GM21423 (cell line): ENCODE measurements around the gene FAM13A.
"Not testable (repeated sequence)": the region's sequence is repeated elsewhere in the genome, so short reads cannot be mapped to it uniquely, and the experiment has no call there.

Experiments used
- ATAC-seq: cut with Tn5 transposase; IDR thresholded peaks from one replicate; pipeline ENCODE4 v1.9.1; 2021; ENCODE audit warnings: mild to moderate bottlenecking, moderate library complexity; ENCODE audit not compliant: unreplicated experiment

Gene FAM13A

GRCh38 chr4:89000844-89001360 is 56.1 kb downstream of the FAM13A start:
- no peak for ATAC-seq

GRCh38 chr4:89000382-89000781 is 56.6 kb downstream of the FAM13A start:
- no peak for ATAC-seq

GRCh38 chr4:88999392-88999930 is 57.5 kb downstream of the FAM13A start:
- no peak for ATAC-seq

- no peak for ATAC-seq
These were observed 58.1 kb downstream of the FAM13A start for GRCh38 chr4:88998891-88999290.

- ATAC-seq, result no peak
These were observed 59.0 kb downstream of the FAM13A start for GRCh38 chr4:88998001-88998400.

- no peak for ATAC-seq
These were observed 61.1 kb downstream of the FAM13A start for GRCh38 chr4:88995874-88996273.

GRCh38 chr4:88995257-88995656 is 61.7 kb downstream of the FAM13A start:
- not testable (repeated sequence) for ATAC-seq

- no peak for ATAC-seq
These were observed 63.7 kb downstream of the FAM13A start for GRCh38 chr4:88993246-88993645.

- no peak for ATAC-seq
These were observed 65.2 kb downstream of the FAM13A start for GRCh38 chr4:88991746-88992145.

- ATAC-seq, result no peak
These were observed 67.0 kb downstream of the FAM13A start for GRCh38 chr4:88989990-88990389.

- no peak for ATAC-seq
These were observed 71.8 kb downstream of the FAM13A start for GRCh38 chr4:88985088-88985773.

- no peak for ATAC-seq
These were observed 74.2 kb downstream of the FAM13A start for GRCh38 chr4:88982757-88983156.

GRCh38 chr4:88981993-88982392 is 75.0 kb downstream of the FAM13A start:
- ATAC-seq, result peak; percentile 85

GRCh38 chr4:88981556-88981955 is 75.4 kb downstream of the FAM13A start:
- ATAC-seq, result no peak

- no peak for ATAC-seq
These were observed 77.7 kb downstream of the FAM13A start for GRCh38 chr4:88979276-88979675.

- ATAC-seq, result no peak
These were observed 80.3 kb downstream of the FAM13A start for GRCh38 chr4:88976775-88977035.

GRCh38 chr4:88975958-88976774 is 80.8 kb downstream of the FAM13A start:
- no peak for ATAC-seq

GRCh38 chr4:88971536-88971935 is 85.4 kb downstream of the FAM13A start:
- ATAC-seq, result no peak

- ATAC-seq, result no peak
These were observed 87.2 kb downstream of the FAM13A start for GRCh38 chr4:88969746-88970145.

GRCh38 chr4:88969271-88969670 is 87.7 kb downstream of the FAM13A start:
- no peak for ATAC-seq

- ATAC-seq, result no peak
These were observed 89.1 kb downstream of the FAM13A start for GRCh38 chr4:88967883-88968331.

GRCh38 chr4:88965053-88965452 is 91.9 kb downstream of the FAM13A start:
- no peak for ATAC-seq
